GM12872 (cell line): ENCODE measurements around the gene CLEC3B.

ENCODE experiments used
- CTCF ChIP-seq: IDR thresholded peaks from 3 replicates; pipeline ENCODE4 v1.5.1; 2011; ENCODE audit warnings: low read depth, mild to moderate bottlenecking, low read length, moderate library complexity; ENCODE audit not compliant: insufficient read depth

Gene CLEC3B

GRCh38 chr3:44996556-44996969 is 29.5 kb upstream of the CLEC3B start:
- no peak for TF ChIP-seq CTCF

DNA sequence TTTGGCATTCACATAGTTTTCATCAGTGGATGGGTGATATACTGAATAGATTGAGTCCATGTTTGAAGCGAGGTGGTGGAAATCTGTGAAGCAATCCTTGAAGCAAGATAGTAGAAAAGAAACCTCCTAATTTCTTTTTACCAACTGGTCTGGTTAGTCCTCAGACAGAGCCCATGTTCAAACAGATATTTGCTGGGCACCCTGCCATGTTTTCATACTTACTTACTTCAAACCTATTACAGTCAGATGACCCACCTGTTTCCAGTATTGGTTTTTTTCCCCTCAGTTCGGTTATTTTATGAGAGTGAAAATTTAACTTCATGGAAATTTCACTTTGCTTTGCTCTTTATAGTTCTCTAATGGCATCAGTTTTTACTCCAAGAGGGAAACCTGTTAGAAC is 26.3 kb upstream of the CLEC3B start:
- TF ChIP-seq CTCF: no peak

GRCh38 chr3:45000823-45001222 is 25.3 kb upstream of the CLEC3B start:
- TF ChIP-seq CTCF: no peak

- no peak for TF ChIP-seq CTCF
These were observed 24.4 kb upstream of the CLEC3B start for GRCh38 chr3:45001738-45002137.

DNA sequence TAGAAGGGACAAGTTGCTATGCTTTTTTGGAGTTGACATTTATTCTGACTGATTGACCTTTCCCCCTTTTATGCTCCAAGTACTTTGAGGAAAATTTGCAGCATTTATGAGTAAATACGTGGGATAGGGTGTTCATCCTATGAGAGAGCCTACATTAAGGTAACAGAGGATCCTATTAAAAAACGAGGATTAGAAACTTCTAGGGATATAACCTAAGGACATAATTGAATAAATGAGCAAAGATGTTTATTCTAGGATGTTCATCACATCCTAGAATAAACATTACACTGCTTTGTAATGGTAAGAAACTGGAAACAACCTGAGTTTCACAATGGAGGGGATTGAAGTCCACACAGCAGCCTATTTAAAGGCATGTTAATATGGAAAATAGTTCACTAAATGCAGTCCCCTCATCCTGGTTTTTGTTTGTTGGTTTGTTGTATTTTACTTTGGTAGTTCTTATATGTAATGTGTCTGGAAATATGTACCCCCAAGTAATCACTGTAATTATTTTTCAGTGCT is 23.9 kb upstream of the CLEC3B start:
- no peak for TF ChIP-seq CTCF

- TF ChIP-seq CTCF: no peak
These were observed 23.4 kb upstream of the CLEC3B start for GRCh38 chr3:45002720-45003119.

GRCh38 chr3:45003406-45003805 is 22.7 kb upstream of the CLEC3B start:
- no peak for TF ChIP-seq CTCF

DNA sequence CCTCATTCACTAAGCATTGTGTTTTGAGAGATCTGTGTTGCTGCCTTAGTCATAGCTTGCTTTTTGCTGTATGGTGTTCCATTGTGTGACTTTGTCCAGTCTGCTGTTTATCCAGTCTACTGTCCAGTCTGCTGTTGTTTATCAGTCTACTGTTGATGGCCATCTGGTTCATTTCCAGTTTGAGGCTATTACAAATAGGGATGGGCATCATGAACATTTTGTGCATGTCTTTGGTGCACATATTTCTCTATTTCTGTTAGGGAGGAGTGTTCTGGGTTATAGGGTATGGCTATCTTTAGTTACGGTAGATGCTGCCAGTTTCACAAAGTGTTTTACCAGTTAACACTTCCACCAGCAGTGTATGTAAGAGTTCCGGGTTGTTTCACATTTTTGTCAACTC is 22.2 kb upstream of the CLEC3B start:
- no peak for TF ChIP-seq CTCF
